22Rv1 (cell line): Measurements from ENCODE around the gene SGSH.
A peak's percentile ranks its signal among the peaks of the same experiment; 100 is the strongest.
"Not testable (repeated sequence)": the region's sequence is repeated elsewhere in the genome, so short reads cannot be mapped to it uniquely, and the experiment has no call there.

ENCODE experiments used
- H3K27ac ChIP-seq: fragments of 450-650 bp; 2 replicates; pipeline ENCODE4 v1.5.1; 2017
- ZFX ChIP-seq: fragments of 450-650 bp; IDR thresholded peaks from 2 replicates; pipeline ENCODE4 v1.6.1; 2017; ENCODE audit warnings: antibody characterized with exemption, borderline replicate concordance
- TF ChIP-seq, protein P1 (sequence below): fragments of 450-650 bp; IDR thresholded peaks from 2 replicates; pipeline ENCODE4 v1.5.1; 2017; ENCODE audit warnings: mild to moderate bottlenecking

Gene SGSH

DNA sequence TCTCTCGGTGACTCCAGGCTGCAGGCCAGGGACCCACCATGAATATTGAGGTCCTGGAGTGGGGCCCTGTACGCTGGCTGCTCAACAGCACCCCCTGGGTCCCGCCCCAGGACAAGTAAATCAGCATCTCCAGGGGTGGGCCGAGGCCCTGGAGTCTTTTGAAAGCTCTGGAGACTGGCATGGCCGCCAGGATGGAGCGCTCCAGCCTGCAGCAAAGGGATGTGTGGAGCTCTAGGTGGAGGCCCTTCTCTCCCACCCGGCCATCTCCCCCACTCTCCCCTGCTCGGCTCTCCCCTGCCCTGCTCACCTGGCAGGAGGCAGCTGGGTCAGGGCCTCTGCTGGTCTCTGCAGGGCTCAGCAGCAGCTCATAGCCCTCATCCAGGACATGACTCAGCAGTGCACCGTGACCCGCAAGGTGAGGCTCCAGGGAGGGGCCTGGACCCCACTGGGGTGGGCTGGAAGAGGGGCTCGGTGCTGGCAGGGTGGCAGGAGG is 16.6 kb downstream of the SGSH start:
- TF ChIP-seq, protein P1, sequence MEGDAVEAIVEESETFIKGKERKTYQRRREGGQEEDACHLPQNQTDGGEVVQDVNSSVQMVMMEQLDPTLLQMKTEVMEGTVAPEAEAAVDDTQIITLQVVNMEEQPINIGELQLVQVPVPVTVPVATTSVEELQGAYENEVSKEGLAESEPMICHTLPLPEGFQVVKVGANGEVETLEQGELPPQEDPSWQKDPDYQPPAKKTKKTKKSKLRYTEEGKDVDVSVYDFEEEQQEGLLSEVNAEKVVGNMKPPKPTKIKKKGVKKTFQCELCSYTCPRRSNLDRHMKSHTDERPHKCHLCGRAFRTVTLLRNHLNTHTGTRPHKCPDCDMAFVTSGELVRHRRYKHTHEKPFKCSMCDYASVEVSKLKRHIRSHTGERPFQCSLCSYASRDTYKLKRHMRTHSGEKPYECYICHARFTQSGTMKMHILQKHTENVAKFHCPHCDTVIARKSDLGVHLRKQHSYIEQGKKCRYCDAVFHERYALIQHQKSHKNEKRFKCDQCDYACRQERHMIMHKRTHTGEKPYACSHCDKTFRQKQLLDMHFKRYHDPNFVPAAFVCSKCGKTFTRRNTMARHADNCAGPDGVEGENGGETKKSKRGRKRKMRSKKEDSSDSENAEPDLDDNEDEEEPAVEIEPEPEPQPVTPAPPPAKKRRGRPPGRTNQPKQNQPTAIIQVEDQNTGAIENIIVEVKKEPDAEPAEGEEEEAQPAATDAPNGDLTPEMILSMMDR: 0 out of 2 replicates have a peak, but pooled peaks have one; percentile 5
- no peak for TF ChIP-seq ZFX
- H3K27ac ChIP-seq: no peak overlapping the region

DNA sequence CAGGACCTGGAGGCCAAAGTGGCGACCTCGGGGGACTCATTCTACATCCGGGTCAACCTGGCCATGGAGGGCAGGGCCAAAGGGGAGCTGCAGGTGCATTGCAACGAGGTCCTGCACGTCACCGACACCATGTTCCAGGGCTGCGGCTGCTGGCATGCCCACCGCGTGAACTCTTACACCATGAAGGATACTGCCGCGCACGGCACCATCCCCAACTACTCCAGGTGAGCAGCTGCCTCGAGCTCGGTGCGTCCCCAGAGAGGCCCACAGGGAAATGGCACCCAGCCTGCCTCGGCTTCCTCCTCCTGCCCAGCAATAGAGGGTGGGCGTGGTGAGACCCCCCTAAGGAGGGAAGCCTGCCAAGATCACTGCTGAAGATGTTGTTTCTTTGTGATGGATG is 17.9 kb downstream of the SGSH start:
- H3K27ac ChIP-seq: no peak overlapping the region
- TF ChIP-seq ZFX: no peak
- TF ChIP-seq, protein P1: no peak

DNA sequence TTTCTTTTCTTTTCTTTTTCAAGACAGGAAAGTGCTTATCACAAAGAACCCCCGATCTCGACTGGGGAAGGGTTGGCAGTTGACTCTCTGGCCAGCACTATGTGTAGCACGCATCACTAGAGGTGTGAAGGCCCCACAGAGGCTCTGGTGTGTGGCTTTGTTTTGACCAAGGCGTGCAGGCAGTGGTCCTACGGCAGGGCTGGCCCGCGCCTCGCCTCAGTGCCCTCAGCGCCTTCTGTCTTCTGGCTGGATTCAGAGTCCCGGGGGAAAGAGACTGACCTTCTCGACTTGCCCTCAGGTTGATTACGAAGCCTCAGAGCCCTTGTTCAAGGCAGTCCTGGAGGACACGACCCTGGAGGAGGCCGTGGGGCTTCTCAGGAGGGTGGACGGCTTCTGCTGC is 18.7 kb downstream of the SGSH start:
- TF ChIP-seq ZFX: no peak
- TF ChIP-seq, protein P1: no peak

GRCh38 chr17:80199295-80199694 is 20.8 kb downstream of the SGSH start:
- not testable (repeated sequence) for H3K27ac ChIP-seq

More for the DNA sequence above, 18.7 kb downstream of the SGSH start:
- no peak overlapping the region for H3K27ac ChIP-seq

- no peak for TF ChIP-seq ZFX
- TF ChIP-seq, protein P1: no peak
Observed at GRCh38 chr17:80198144-80198661, 21.9 kb downstream of the SGSH start.

GRCh38 chr17:80196652-80197051 is 23.5 kb downstream of the SGSH start:
- H3K27ac ChIP-seq: no peak overlapping the region
- TF ChIP-seq, protein P1: no peak

More at GRCh38 chr17:80198144-80198661, 21.9 kb downstream of the SGSH start:
- no peak overlapping the region for H3K27ac ChIP-seq

DNA sequence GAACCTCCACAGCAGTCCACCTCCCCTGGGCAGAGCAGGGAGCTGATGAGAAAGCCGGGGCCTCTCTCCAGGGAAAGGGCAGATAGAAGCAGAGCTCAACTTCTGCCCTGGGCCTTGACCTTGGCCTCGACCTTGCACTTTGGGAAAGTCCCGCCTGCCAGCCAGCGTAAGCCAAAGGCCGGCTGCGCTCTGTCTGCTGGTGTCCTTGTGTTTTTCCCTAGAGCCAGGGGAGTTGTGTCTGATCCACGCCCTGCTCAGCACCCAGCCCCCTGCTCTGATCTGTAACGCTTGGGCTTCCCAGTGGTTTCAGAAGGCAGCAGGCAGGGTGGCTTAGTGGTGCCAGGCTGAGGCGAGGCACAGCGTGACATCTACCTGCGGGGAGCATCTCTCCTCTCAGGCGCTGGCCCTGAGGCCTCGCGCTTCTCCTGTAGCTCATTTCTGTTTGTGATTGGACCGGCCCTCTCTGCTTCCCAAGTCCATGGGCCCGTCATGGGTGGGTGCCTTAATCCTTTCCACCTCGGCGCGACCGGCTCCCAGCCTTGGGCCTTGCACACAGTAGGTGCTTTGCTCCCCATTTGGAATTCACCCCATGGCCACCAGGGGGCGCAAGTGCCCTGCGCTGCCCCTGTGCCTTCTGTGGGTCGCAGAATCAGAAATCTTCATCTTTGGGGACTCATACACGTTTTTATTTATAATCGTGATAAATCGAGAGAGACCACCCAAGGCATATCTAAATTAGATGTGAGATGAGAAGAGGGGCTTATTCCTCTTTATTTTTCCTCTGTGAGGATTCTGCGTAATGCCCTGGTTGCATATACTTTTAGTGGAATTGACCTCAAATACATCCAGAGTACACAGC is 24.2 kb downstream of the SGSH start:
- TF ChIP-seq, protein P1: peak; percentile 83
- TF ChIP-seq ZFX: no peak
- no peak overlapping the region for H3K27ac ChIP-seq
